Measurements from ENCODE around the gene MYH15.

Gene MYH15

GRCh38 chr3:108410531-108410984, 99.8 kb downstream of the MYH15 start:
- ATAC-seq = no peak

DNA sequence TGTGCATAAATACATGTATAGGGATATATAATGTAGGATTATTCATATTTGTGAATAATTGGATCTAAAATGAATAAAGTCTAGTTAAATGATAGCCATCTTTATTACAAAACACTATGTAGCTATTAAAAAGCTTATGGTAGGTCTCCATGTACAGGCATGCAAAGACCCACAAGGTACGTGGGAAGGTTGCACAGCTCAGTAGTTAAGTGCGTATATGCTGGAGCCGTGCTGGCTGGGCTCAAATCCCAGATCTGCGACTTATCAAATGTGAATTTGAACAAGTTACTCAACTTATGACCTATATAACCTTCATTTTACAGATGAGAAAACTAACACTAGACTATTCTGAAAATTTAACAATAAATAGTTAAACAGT, 100.6 kb downstream of the MYH15 start:
- no peak for ATAC-seq

DNA sequence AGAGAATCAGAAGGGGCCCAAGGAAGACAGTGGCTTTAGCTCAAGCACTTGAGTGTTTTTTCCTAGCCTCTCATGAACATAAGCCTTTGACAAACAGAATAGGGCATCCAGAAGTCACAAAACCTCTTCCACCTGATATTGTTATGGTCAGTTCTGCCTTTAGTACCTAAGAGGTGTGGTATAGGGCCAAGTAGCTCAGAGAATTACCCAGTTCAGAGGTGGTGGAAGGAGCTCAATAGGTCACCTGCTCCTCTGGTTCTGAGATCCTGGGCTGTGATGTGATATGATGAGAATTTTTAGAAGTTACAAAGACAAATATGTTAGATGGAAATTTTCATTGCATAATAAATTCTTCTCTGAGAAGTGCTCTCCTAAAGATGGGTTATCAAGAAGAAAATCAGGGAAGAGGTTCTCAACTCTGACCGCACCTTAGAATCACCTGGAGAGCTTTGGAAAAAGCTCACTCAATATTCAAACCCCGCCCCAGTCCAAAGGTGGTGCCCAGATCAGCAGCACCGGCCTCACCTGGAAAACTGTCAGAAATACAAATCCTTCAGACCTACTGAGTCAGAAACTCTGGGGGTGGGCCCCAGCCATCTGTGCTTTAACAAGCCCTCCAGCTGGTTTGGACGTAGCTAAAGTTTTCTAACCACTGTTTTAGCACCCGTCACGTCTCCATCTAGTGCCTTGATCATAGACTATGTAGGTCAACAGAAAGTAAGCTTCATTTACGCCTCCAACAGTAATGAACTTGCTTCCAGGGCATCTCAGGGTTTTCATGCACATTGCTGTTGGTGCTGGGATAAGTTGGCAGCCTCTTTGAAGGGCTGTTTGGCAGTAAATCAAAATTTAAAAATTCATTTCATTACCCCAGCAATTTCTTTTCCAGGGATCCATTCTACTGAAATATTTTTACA, 101.3 kb downstream of the MYH15 start:
- ATAC-seq = no peak

DNA sequence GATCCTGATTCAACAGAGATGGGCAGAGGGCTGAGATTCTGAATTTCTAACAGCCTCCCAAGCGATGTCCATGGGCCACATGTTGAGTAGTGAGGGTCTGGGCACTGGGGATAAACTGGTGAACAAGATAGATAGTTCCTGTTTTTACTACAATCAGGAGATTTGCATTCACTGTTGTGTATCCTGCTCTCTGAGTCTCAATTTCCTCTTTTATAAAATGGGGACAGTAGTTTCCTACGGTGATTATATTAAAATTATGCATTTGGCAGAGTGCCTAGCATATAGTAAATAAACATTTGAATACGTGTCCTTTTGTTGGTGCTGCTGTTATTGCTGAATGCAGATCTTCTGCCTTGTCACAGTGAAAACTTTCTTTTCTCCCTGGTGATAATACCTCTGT, 102.5 kb downstream of the MYH15 start:
- ATAC-seq = no peak

DNA sequence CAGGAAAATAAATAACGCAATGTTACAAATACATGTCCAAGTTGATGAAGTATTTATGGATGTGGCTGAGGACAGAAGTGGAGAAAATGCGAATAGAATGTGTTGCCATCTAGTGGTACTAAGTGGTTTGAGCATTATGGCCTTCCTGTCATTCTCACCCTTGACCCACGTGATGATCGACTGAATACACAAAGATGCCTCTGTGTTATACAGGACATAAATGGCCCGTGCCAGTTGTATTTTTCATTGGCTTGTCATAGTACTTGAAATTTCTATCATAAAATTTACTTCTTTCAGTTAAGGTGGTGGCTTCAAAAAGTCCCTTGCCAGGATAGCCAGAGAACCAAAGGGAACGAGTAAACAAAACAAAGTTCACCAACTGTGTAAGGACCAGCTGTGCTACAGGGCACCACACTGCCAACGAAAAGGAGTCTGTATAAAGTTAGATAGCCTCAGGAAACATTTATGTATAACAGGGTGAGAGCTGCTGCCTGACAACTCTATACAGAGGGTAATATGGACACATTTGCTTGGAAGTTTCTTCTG, 103.7 kb downstream of the MYH15 start:
- peak in 1 of 2 donors; percentile 85 for ATAC-seq

DNA sequence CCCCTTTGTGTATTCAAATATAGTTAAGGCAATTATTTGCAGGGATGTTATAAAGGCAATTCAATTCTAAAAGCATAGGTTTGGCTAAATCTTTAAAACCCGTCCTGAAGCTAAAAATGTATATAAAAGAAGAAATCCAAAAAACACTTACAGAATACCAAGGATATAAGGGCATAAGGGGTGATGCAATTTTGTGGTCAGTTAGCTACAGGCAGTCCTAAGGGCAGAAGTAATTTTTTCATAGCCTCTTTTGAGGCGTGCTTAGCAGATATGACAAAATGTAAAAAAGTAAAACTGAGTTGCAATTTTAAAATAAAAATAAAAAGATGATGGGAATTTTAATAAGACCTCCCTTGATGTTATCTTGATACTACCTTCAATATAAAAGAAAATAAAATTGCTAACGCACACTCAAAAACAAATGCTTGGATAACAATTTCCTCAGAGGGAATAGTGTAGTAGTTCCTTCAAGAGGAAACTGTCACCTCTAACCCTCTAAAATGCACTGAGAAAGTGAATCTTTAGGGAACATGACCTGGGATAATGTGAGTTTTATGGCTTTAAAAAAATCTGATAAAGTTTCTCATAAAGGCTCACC, 104.2 kb downstream of the MYH15 start:
- ATAC-seq = no peak

GRCh38 chr3:108404368-108404767, 106.0 kb downstream of the MYH15 start:
- no peak for ATAC-seq

- no peak for ATAC-seq
Observed at GRCh38 chr3:108403686-108404345, 106.6 kb downstream of the MYH15 start.

DNA sequence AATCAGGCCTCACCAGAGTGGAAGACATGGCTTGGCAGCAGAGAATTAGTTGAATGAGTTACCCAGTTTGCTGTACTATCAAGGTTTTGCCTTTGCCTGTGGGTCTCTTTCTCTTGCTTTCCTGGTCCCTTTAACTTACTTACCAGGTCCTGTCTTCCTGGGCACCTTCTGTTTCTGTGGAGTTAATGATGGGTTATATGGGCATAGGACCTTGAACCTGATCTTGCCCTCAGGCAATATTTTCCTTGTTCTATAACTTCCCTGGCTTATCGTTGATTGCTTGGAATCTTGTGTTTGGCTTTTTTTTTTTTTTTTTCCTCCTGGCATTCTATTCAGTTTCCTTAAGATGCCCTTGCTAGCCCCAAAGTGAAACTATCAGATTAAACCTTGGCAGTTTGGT, 107.2 kb downstream of the MYH15 start:
- no peak for ATAC-seq

- ATAC-seq = no peak
Observed at GRCh38 chr3:108401836-108402235, 108.6 kb downstream of the MYH15 start.

DNA sequence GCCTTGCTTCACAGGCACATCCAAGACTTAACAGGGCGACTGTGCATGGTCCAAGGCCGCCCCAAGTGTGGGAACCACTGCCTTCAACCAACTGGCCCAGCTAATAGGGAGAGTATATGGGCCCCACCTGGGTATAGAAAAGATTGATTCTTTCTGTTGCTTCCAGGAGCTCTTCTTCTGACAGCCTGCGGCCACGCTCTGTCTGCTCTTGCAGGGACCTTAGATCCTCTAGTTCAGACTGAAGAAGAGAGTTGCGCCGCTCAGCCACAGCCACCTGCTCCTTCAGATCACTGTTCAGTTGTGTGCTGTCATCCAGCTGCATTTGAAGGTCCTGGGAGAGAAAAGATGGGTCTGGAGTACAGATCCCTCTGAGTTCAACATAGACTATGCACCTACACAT, 111.9 kb downstream of the MYH15 start:
- no peak for ATAC-seq

GRCh38 chr3:108396336-108396735, 114.1 kb downstream of the MYH15 start:
- no peak for ATAC-seq

DNA sequence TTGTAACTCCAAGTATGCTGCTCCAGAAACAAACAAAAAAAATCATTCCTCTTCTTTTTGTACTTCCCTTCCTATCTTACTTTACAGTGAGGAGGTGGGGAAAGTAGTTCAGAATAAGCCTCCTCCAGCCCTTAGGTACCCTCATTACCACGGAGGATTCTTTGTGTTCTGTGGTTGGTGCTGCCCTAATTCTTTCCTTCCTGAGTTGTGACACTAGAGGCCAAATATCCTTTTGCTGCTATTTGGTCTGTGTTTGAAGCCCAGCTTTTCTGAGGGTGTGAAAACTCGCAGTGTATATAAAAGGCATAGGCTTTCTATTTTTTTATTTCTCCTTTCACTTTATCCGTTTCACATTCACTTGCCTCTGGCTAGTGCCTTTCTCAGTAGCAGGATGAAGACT, 115.8 kb downstream of the MYH15 start:
- ATAC-seq = no peak

DNA sequence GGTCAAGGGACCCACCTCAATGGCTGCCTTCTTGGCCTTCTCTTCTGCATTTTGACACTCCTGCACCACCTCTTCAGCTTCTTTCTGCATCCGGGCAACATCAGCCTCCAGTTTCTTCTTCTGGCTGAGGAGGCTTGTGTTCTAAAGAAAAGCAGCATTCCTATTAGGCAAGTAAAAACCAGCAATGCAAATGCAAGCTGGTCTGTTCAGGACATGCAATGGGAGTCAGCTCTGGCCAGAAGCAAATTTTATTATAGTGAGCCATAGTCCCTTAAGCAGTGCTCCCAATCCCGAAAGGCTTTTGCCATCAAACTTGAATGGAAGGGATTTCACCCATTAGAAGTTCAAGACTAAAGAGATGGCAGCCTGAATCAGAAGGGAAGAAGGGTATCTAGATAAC, 116.4 kb downstream of the MYH15 start:
- ATAC-seq = no peak

GRCh38 chr3:108393128-108393900, 117.1 kb downstream of the MYH15 start:
- ATAC-seq = no peak

GRCh38 chr3:108391917-108392593, 118.3 kb downstream of the MYH15 start:
- ATAC-seq = no peak

- no peak for ATAC-seq
Observed at GRCh38 chr3:108389372-108389771, 121.0 kb downstream of the MYH15 start.

DNA sequence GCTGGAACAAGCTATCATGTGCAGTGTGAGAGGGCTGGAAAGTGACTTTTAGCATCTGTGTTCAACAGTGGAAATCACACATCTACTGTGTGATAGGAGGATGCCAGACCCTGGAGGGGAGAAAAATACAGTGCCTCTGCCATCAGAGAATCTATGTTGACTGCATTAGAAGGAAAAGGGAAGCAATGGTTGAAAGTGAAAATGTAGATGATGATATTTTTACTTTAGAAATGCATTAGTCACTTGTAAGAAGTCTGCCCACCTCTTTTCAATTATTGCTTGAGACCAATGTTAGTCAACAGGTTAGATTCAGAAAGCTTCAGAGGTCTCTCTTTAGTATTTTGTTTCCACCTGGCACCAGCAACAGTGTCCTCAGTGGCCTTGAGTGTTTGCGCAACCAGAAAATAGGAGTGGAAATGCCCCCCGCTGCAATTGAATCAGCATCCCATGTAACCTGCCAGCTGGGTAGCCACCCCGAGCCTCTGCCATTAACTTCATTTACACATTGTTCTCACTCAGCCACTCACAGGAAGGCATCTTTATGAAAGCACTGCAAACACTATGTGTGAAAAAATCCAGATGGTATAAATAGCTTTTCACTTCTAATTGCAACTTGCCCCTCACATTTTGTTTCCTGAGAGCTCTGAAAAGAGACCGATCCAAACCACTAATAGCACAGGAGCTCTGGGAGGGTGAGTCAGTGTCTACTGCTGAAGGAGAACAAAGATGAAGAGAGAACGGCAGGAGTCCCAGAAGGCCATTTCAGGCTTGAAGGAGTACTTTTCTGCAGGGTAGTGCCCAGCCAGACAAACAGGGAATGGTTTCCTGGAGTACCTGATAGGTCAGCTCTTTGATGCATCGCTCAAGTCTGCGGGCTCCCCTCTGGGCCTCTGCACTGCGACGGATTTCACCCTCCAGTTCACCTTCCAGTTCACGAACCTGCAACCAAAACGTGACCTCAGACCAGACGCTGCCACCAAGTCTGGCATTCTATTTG, 122.0 kb downstream of the MYH15 start:
- ATAC-seq = peak; percentile 75 to 77

GRCh38 chr3:108387063-108387462, 123.3 kb downstream of the MYH15 start:
- ATAC-seq = no peak

DNA sequence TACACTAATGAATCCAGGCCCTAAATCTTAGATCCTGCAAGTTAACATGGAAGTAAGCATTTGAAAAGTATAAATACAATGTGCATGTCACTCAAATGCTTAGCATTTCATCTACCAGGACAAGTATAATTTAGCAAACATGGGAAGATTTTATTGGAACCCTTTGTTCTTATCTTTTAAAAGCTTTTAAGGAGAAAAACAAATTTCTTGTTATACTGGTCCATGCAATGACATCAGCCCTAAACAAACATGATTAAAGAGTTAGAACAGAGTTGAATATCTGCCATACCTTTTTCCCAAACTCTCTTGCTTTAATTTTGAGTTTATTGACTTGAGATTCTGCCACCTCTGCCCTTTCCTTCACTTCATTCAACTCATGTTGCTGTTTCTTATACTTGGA, 127.1 kb downstream of the MYH15 start:
- ATAC-seq = no peak

Data from activated CD4-positive, CD25-positive, alpha-beta regulatory T cell treated with anti-CD3 and anti-CD28 coated beads, Interleukin-2, amount 50 U/mL, for 24 hours (primary cell).